Smooth muscle cell (in vitro differentiated cells): ENCODE measurements around the gene DMRTC2. TPM values are rescaled to one million over a fixed set of nuclear protein-coding genes. Genes with fewer than 3 reads are reported as not detected.

Experiments
- DNase-seq: peaks from one replicate; lab custom pipeline; 2025; ENCODE audit not compliant: unreplicated experiment; lab: John Stamatoyannopoulos, UW
- H2AFZ ChIP-seq: fragments of 200-600 bp; sonication (generic); 2 replicates; pipeline ENCODE4 v1.6.0; 2016; ENCODE audit warnings: antibody characterized with exemption, low read depth, mild to moderate bottlenecking
- H3F3A ChIP-seq: fragments of 200-600 bp; sonication (generic); 2 replicates; pipeline ENCODE4 v1.6.0; 2017; ENCODE audit warnings: antibody characterized with exemption, low read depth
- H3K27ac ChIP-seq: fragments of 200-600 bp; sonication (generic); 2 replicates; pipeline ENCODE4 v1.5.1; 2016; ENCODE audit warnings: low read depth, mild to moderate bottlenecking
- H3K27me3 ChIP-seq: fragments of 200-600 bp; sonication (generic); 2 replicates; pipeline ENCODE4 v1.6.1; 2016; ENCODE audit warnings: low read depth, mild to moderate bottlenecking
- H3K36me3 ChIP-seq: fragments of 200-600 bp; sonication (generic); 2 replicates; pipeline ENCODE4 v1.5.1; 2016; ENCODE audit warnings: low read depth
- H3K4me1 ChIP-seq: fragments of 200-600 bp; sonication (generic); 2 replicates; pipeline ENCODE4 v1.5.1; 2016; ENCODE audit warnings: low read depth
- H3K4me2 ChIP-seq: fragments of 200-600 bp; sonication (generic); 2 replicates; pipeline ENCODE4 v1.6.0; 2016; ENCODE audit warnings: mild to moderate bottlenecking
- H3K4me3 ChIP-seq: fragments of 200-600 bp; sonication (generic); 2 replicates; pipeline ENCODE4 v1.5.1; 2016; ENCODE audit warnings: mild to moderate bottlenecking
- H3K79me2 ChIP-seq: fragments of 200-600 bp; sonication (generic); 2 replicates; pipeline ENCODE4 v1.6.0; 2016; ENCODE audit warnings: low read depth, mild to moderate bottlenecking
- H3K9ac ChIP-seq: fragments of 200-600 bp; sonication (generic); 2 replicates; pipeline ENCODE4 v1.6.0; 2016; ENCODE audit warnings: low read depth
- H3K9me3 ChIP-seq: fragments of 200-600 bp; sonication (generic); replicated peaks from 2 replicates; pipeline ENCODE4 v1.5.1; 2016; ENCODE audit warnings: low read depth
- H4K20me1 ChIP-seq: fragments of 200-600 bp; sonication (generic); 2 replicates; pipeline ENCODE4 v1.6.0; 2016; ENCODE audit warnings: low read depth
- CTCF ChIP-seq: fragments of 200-600 bp; sonication (generic); IDR thresholded peaks from 2 replicates; pipeline ENCODE4 v1.5.1; 2017; ENCODE audit warnings: borderline replicate concordance, mild to moderate bottlenecking, antibody characterized with exemption; ENCODE audit not compliant: insufficient read depth, poor library complexity, severe bottlenecking
- WGBS: methylation state at CpG from one replicate; pipeline ENCODE4 v1.1.7; 2016; ENCODE audit warnings: low lambda C conversion rate; 5-methylcytosine and 5-hydroxymethylcytosine counted together
- polyA plus RNA-seq: library from polyadenylated mRNA; unstranded; fragments of >200 nt; fragmentation: Nextera tagmentation; extraction: Ambion mirVana; gene quantifications from 2 replicates; pipeline ENCODE4 v1.2.1, GENCODE V29; 2016
- total RNA-seq: library from RNA; depleted of rRNA; stranded (reverse); fragments of >200 nt; gene quantifications from 2 replicates; pipeline ENCODE4 v1.2.3, GENCODE V29; 2014

The DMRTC2 gene
- total and polyA plus RNA-seq, 2 experiments from 2014 or later = not detected

GRCh38 chr19:41839211-41839610, 5.6 kb upstream of the DMRTC2 start:
- no peak overlapping the region for H2AFZ ChIP-seq
- DNase-seq = no peak

GRCh38 chr19:41843371-41843770, 1.5 kb upstream of the DMRTC2 start:
- no peaks in the 10 kb centered on the region for H4K20me1 ChIP-seq
- TF ChIP-seq CTCF = no peak
- 82% methylated on average over 7 of the region's 7 CpGs for WGBS

More at GRCh38 chr19:41839211-41839610, 5.6 kb upstream of the DMRTC2 start:
- Histone ChIP-seq H3K4me3 (no peak overlapping the region), H3K27ac (no peak overlapping the region), H3K4me1 (no peaks in the 10 kb centered on the region), H3K4me2 (no peak overlapping the region), H3K9me3 (no peaks in the 10 kb centered on the region), H4K20me1 (no peaks in the 10 kb centered on the region), H3K36me3 (no peaks in the 10 kb centered on the region), H3K9ac (no peak overlapping the region), H3K27me3 (peaks cover 7% of the 10 kb centered on the region), H3K79me2 (no peaks in the 10 kb centered on the region), H3F3A (no peaks in the 10 kb centered on the region)
- TF ChIP-seq CTCF = no peak
- WGBS = 49% methylated on average over 2 of the region's 2 CpGs

GRCh38 chr19:41844601-41845000, 241 bp upstream of the DMRTC2 start, which contains the start of gene LYPD4:
Gene LYPD4 (minus strand): TSS chr19:41844683. CDS start chr19:41839285, 5,398 bp downstream.
- TF ChIP-seq CTCF = no peak
- H3K79me2 ChIP-seq = no peaks in the 10 kb centered on the region
- WGBS = 90% methylated on average over 30 of the region's 30 CpGs
- H3K4me3 ChIP-seq = no peak within 1 kb of the TSS
- H4K20me1 ChIP-seq = no peaks in the 10 kb centered on the region
- H3K36me3 ChIP-seq = no peaks in the 10 kb centered on the region
- H3F3A ChIP-seq = no peaks in the 10 kb centered on the region
- no peak within 1 kb of the TSS for H3K9ac ChIP-seq
- H3K9me3 ChIP-seq = no peaks in the 10 kb centered on the region
- H3K4me1 ChIP-seq = no peaks in the 10 kb centered on the region
- no peak within 1 kb of the TSS for H2AFZ ChIP-seq
- H3K27ac ChIP-seq = no peak within 1 kb of the TSS
- H3K4me2 ChIP-seq = no peak within 1 kb of the TSS
- no peak for DNase-seq
- H3K27me3 ChIP-seq = peaks cover 4% of the 10 kb centered on the region

More at GRCh38 chr19:41843371-41843770, 1.5 kb upstream of the DMRTC2 start:
- no peak overlapping the region for H3K27ac ChIP-seq
- no peak overlapping the region for H3K4me2 ChIP-seq
- H3K36me3 ChIP-seq = no peaks in the 10 kb centered on the region
- H3K9me3 ChIP-seq = no peaks in the 10 kb centered on the region
- no peaks in the 10 kb centered on the region for H3K79me2 ChIP-seq
- H3K4me3 ChIP-seq = no peak overlapping the region
- H3K4me1 ChIP-seq = no peaks in the 10 kb centered on the region
- H2AFZ ChIP-seq = no peak overlapping the region
- H3K9ac ChIP-seq = no peak overlapping the region
- no peaks in the 10 kb centered on the region for H3F3A ChIP-seq
- no peak for DNase-seq
- H3K27me3 ChIP-seq = peaks cover 7% of the 10 kb centered on the region

- no peak for TF ChIP-seq CTCF
- no peak overlapping the region for H3K9ac ChIP-seq
- H3K9me3 ChIP-seq = no peaks in the 10 kb centered on the region
- H3K36me3 ChIP-seq = no peaks in the 10 kb centered on the region
- H2AFZ ChIP-seq = no peak overlapping the region
- H3K27ac ChIP-seq = no peak overlapping the region
- no peak for DNase-seq
- WGBS = 94% methylated on average over 14 of the region's 23 CpGs
- no peak overlapping the region for H3K4me2 ChIP-seq
- no peaks in the 10 kb centered on the region for H4K20me1 ChIP-seq
- peaks cover under 1% of the 10 kb centered on the region for H3K27me3 ChIP-seq
- no peaks in the 10 kb centered on the region for H3K4me1 ChIP-seq
- no peaks in the 10 kb centered on the region for H3K79me2 ChIP-seq
- H3F3A ChIP-seq = no peaks in the 10 kb centered on the region
- no peak overlapping the region for H3K4me3 ChIP-seq
Measured at GRCh38 chr19:41845051-41845590, 279 bp downstream of the DMRTC2 start.
